Right lobe of liver (tissue), 6 donors: Measurements from ENCODE around the gene CD47. TPM values are rescaled to one million over a fixed set of nuclear protein-coding genes. Genes with fewer than 3 reads are reported as not detected.

Source experiments
- ATAC-seq, 4 donors: fragments of 200-7000 bp; cut with Tn5 transposase; one replicate each; pipeline ENCODE4 v1.9.1; 2020; ENCODE audit warnings: mild to moderate bottlenecking in 4 of 4, moderate library complexity in 4 of 4
- DNase-seq, 3 donors: peaks; one replicate each; pipeline ENCODE4 v3.0.0-alpha.2; 2020
- H3K27ac ChIP-seq, 3 donors: fragments of 200-600 bp; one replicate each; pipeline ENCODE4 v1.8.0; 2022
- H3K27me3 ChIP-seq, 2 donors: fragments of 200-600 bp; one replicate each; pipeline ENCODE4 v1.8.0; 2022
- H3K36me3 ChIP-seq, 4 donors: fragments of 200-600 bp; sonication (generic) in 1 of 4; one replicate each; pipeline versions ENCODE4 v1.5.1 to v1.8.0; 2017 to 2022; ENCODE audit warnings: control low read depth in 1 of 4
- H3K4me1 ChIP-seq, 4 donors: fragments of 200-600 bp; sonication (generic) in 1 of 4; one replicate each; pipeline versions ENCODE4 v1.5.1 to v1.8.0; 2017 to 2022; ENCODE audit warnings: control low read depth in 1 of 4
- H3K4me3 ChIP-seq, 3 donors: fragments of 200-600 bp; one replicate each; pipeline ENCODE4 v1.8.0; 2022
- H3K9me3 ChIP-seq, 4 donors: fragments of 200-600 bp; sonication (generic) in 1 of 4; one replicate each; pipeline versions ENCODE4 v1.5.1 to v1.8.0; 2017 to 2022; ENCODE audit warnings: control low read depth in 1 of 4
- CTCF ChIP-seq, 4 donors: fragments of 200-600 bp in 3 of 4; fragments of 450-650 bp in 1 of 4; IDR thresholded peaks; one replicate each; pipeline versions ENCODE4 v1.5.1 to v1.8.0; 2016 to 2022; ENCODE audit warnings: antibody characterized with exemption in 4 of 4, mild to moderate bottlenecking in 2 of 4
- POLR2A ChIP-seq: fragments of 450-650 bp; IDR thresholded peaks from one replicate; pipeline ENCODE4 v1.6.1; 2017; ENCODE audit warnings: antibody characterized with exemption, mild to moderate bottlenecking
- WGBS: methylation state at CpG from one replicate; pipeline ENCODE4 v1.1.6; 2018; ENCODE audit warnings: low coverage, low lambda C conversion rate; ENCODE audit not compliant: insufficient coverage; ENCODE audit errors: missing lambda C conversion rate; 5-methylcytosine and 5-hydroxymethylcytosine counted together
- intact Hi-C, 2 donors: fragments of 100-400 bp; cut with DNase I; formaldehyde crosslinking; loops; one replicate each; pipeline versions ENCODE4 v1.11.2 to v1.14.1; 2022
- long read RNA-seq: library from polyadenylated mRNA; unstranded; transcript quantifications from one replicate; pipeline ENCODE4 v2.0.0, GENCODE V29; 2019
- total RNA-seq, 6 experiments: library from RNA; depleted of rRNA in 2 of 6; stranded (reverse); fragments of >200 nt in 2 of 6; fragmentation: NEBNext Ultra II Directional in 3 of 6; extraction: Animal tissue kit (Norgen Biotek cat#: 25700) in 3 of 6; gene quantifications; one replicate each; pipeline versions ENCODE4 v1.1.0 to v1.2.4, GENCODE V29; 2016 to 2023
- donor health status: DM: no; HTN: yes; CAD: no.
- donor health status: DM: no; HTN: no; CAD: no.
- donor health status: DM: no; HTN: no; CAD: no.
- donor health status: DM: no; HTN: yes; CAD: no.
- donor health status: DM: no; HTN: yes; CAD: no.

Gene CD47
- total RNA-seq, result 10 to 100 TPM; 19.5 to 42.3 (median 26.5) TPM
- long read RNA-seq, full-length matches to known transcripts, result 16 of 23 reads
- long read RNA-seq, partial matches to known transcripts, result 1 of 23 reads
- long read RNA-seq, other reads (novel, unspliced or antisense), result 6 of 23 reads

GRCh38 chr3:108090701-108091497, at the start of gene CD47:
TSS of gene CD47 (minus strand) at chr3:108091031. CDS start at chr3:108090908, 123 bp downstream.
- Histone ChIP-seq H3K27me3 (no peaks in the 10 kb centered on the region), H3K9me3 (no peaks in the 10 kb centered on the region), H3K27ac (peak within 1 kb of the TSS; percentile 87 to 92 (median 89)), H3K4me3 (peak within 1 kb of the TSS; percentile 76 to 84 (median 83)), H3K36me3 (no peaks in the 10 kb centered on the region), H3K4me1 (peaks cover 0 to 13% (median 5%) of the 10 kb centered on the region in 4 donors)
- peak; percentile 97 to 98 (median 97) for DNase-seq
- peak; percentile 88 to 96 (median 94) for ATAC-seq
- WGBS, result 2% methylated on average over 20 of the region's 106 CpGs
- TF ChIP-seq CTCF (IDR thresholded peaks at IDR 0.05) (no peak), POLR2A (peak; percentile 83)
- intact Hi-C loops, result no loop called here

- peak; percentile 49 to 64 (median 60) for ATAC-seq
- 28% methylated on average over 5 of the region's 5 CpGs for WGBS
- Histone ChIP-seq H3K27ac (no peak overlapping the region), H3K9me3 (no peaks in the 10 kb centered on the region), H3K36me3 (no peaks in the 10 kb centered on the region), H3K4me1 (peaks cover 0 to 4% (median 0%) of the 10 kb centered on the region in 4 donors), H3K4me3 (peak overlapping the region in 1 of 3 donors; percentile 7), H3K27me3 (no peaks in the 10 kb centered on the region)
- intact Hi-C loops, result no loop called here
- TF ChIP-seq POLR2A, result no peak
- no peak for TF ChIP-seq CTCF (IDR thresholded peaks at IDR 0.05)
- DNase-seq, result no peak
These were observed 46.6 kb upstream of the CD47 start for GRCh38 chr3:108137460-108137814.

GRCh38 chr3:108136561-108137459, 46.0 kb upstream of the CD47 start:
- peaks cover 0 to 4% (median 0%) of the 10 kb centered on the region in 4 donors for H3K4me1 ChIP-seq
- WGBS, result 52% methylated on average over 11 of the region's 13 CpGs
- intact Hi-C loops, result no loop called here
- TF ChIP-seq POLR2A, result no peak
- no peak for TF ChIP-seq CTCF (IDR thresholded peaks at IDR 0.05)
- no peaks in the 10 kb centered on the region for H3K36me3 ChIP-seq
- H3K4me3 ChIP-seq, result no peak overlapping the region
- H3K27ac ChIP-seq, result no peak overlapping the region
- no peaks in the 10 kb centered on the region for H3K9me3 ChIP-seq
- no peaks in the 10 kb centered on the region for H3K27me3 ChIP-seq
- ATAC-seq (peak in 1 of 4 donors; percentile 28), DNase-seq (no peak)

GRCh38 chr3:108134555-108134880, 43.7 kb upstream of the CD47 start:
- Histone ChIP-seq H3K4me3 (no peak overlapping the region), H3K27me3 (no peaks in the 10 kb centered on the region), H3K4me1 (peaks cover 0 to 4% (median 0%) of the 10 kb centered on the region in 4 donors), H3K9me3 (no peaks in the 10 kb centered on the region), H3K36me3 (no peaks in the 10 kb centered on the region), H3K27ac (no peak overlapping the region)
- intact Hi-C loops, result no loop called here
- DNase-seq (no peak), ATAC-seq (no peak)
- no peak for TF ChIP-seq CTCF (IDR thresholded peaks at IDR 0.05)
- TF ChIP-seq POLR2A, result no peak
- WGBS, result 11% methylated on average over 1 of the region's 1 CpG
